Pancreas (tissue), 10 donors: Measurements from ENCODE around the gene HLA-F. TPM values are rescaled to one million over a fixed set of nuclear protein-coding genes. Genes with fewer than 3 reads are reported as not detected.
A peak's percentile ranks its signal among the peaks of the same experiment; 100 is the strongest.

ENCODE experiments used
- ATAC-seq, 4 donors: fragments of 200-7000 bp; cut with Tn5 transposase; one replicate each; pipeline versions ENCODE4 v1.8.0 to v1.9.1; 2020; ENCODE audit warnings: mild to moderate bottlenecking in 4 of 4, moderate library complexity in 4 of 4
- DNase-seq, 6 donors: peaks; one replicate each; pipeline ENCODE4 v3.0.0-alpha.2; 2020
- FAIRE-seq: peaks from 2 replicates; lab custom pipeline; 2012; peaks lifted over from hg19 to GRCh38; lab: Jason Lieb, UNC
- H3K27ac ChIP-seq, 4 donors: fragments of 200-600 bp; sonication (generic); 1 replicate in 3 of 4; 2 replicates in 1 of 4; pipeline versions ENCODE4 v1.5.0 to v1.8.0; 2020
- H3K27me3 ChIP-seq, 4 donors: fragments of 200-600 bp; one replicate each; pipeline ENCODE4 v1.8.0; 2021
- H3K36me3 ChIP-seq, 3 donors: fragments of 200-600 bp; sonication (generic) in 1 of 3; one replicate each; pipeline versions ENCODE4 v1.5.0 to v1.8.0; 2020 to 2021
- H3K4me1 ChIP-seq, 3 donors: fragments of 200-600 bp; one replicate each; pipeline ENCODE4 v1.8.0; 2021
- H3K4me3 ChIP-seq, 4 donors: fragments of 200-600 bp; sonication (generic) in 2 of 4; one replicate each; pipeline versions ENCODE4 v1.5.0 to v1.8.0; 2020 to 2021
- H3K9me3 ChIP-seq, 4 donors: fragments of 200-600 bp; one replicate each; pipeline ENCODE4 v1.8.0; 2021
- WGBS, 2 donors: extraction: QIAGEN DNeasy Blood & Tissue Kit; methylation state at CpG; one replicate each; pipeline ENCODE4 v1.1.7; 2013; 5-methylcytosine and 5-hydroxymethylcytosine counted together
- intact Hi-C, 3 donors: fragments of 100-400 bp; cut with DNase I; formaldehyde crosslinking; loops; one replicate each; pipeline versions ENCODE4 v1.11.1 to v1.14.2; 2022
- polyA plus RNA-seq, 2 donors: library from polyadenylated mRNA; stranded (reverse); fragments of 200-250 nt; gene quantifications; one replicate each; pipeline ENCODE4 v1.2.3, GENCODE V29; 2013
- total RNA-seq, 6 donors: library from RNA; stranded (reverse); fragmentation: NEBNext Ultra II Directional in 4 of 6; extraction: Animal tissue kit (Norgen Biotek cat#: 25700) in 4 of 6; gene quantifications; one replicate each; pipeline versions ENCODE4 v1.2.1 to v1.2.4, GENCODE V29; 2021 to 2023
- TF ChIP-seq, protein P1 (sequence below), 4 donors: fragments of 200-600 bp; sonication (generic) in 3 of 4; IDR thresholded peaks; one replicate each; pipeline versions ENCODE4 v1.5.0 to v1.8.0; 2021; ENCODE audit warnings: antibody characterized with exemption in 4 of 4
- donor health status: healthy with polysubstance abuse.
- donor health status: DM: no; HTN: no; CAD: no; lungs with moderate emphysema.
- donor health status: DM: no; HTN: no; CAD: no.
- donor health status: control.
- donor health status: control.
- donor health status: Bipolar disorder and iron deficiency.
- donor health status: DM: yes; HTN: yes; CAD: no.
- donor health status: DM: no; HTN: no; CAD: no.
- donor health status: DM: no; HTN: no; CAD: no.
- donor health status: DM: yes; HTN: yes; CAD: no.

The HLA-F gene
- total and polyA plus RNA-seq, 8 donors: 6.1 to 72.6 (median 16.0) TPM

- Histone ChIP-seq H3K27ac (no peak overlapping the region), H3K4me3 (no peak overlapping the region), H3K4me1 (no peaks in the 10 kb centered on the region), H3K27me3 (no peaks in the 10 kb centered on the region), H3K9me3 (no peaks in the 10 kb centered on the region), H3K36me3 (no peaks in the 10 kb centered on the region)
- DNase-seq (no peak), ATAC-seq (peak in 2 of 4 donors; percentile 46 to 70), FAIRE-seq (no peak)
- intact Hi-C loops: no loop called here
- TF ChIP-seq, protein P1, sequence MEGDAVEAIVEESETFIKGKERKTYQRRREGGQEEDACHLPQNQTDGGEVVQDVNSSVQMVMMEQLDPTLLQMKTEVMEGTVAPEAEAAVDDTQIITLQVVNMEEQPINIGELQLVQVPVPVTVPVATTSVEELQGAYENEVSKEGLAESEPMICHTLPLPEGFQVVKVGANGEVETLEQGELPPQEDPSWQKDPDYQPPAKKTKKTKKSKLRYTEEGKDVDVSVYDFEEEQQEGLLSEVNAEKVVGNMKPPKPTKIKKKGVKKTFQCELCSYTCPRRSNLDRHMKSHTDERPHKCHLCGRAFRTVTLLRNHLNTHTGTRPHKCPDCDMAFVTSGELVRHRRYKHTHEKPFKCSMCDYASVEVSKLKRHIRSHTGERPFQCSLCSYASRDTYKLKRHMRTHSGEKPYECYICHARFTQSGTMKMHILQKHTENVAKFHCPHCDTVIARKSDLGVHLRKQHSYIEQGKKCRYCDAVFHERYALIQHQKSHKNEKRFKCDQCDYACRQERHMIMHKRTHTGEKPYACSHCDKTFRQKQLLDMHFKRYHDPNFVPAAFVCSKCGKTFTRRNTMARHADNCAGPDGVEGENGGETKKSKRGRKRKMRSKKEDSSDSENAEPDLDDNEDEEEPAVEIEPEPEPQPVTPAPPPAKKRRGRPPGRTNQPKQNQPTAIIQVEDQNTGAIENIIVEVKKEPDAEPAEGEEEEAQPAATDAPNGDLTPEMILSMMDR (IDR thresholded peaks at IDR 0.05): no peak
- 28 to 41% methylated on average over 2 of the region's 2 CpGs for WGBS, 2 donors
These were observed 39.6 kb downstream of the HLA-F start for GRCh38 chr6:29762781-29763214.

DNA sequence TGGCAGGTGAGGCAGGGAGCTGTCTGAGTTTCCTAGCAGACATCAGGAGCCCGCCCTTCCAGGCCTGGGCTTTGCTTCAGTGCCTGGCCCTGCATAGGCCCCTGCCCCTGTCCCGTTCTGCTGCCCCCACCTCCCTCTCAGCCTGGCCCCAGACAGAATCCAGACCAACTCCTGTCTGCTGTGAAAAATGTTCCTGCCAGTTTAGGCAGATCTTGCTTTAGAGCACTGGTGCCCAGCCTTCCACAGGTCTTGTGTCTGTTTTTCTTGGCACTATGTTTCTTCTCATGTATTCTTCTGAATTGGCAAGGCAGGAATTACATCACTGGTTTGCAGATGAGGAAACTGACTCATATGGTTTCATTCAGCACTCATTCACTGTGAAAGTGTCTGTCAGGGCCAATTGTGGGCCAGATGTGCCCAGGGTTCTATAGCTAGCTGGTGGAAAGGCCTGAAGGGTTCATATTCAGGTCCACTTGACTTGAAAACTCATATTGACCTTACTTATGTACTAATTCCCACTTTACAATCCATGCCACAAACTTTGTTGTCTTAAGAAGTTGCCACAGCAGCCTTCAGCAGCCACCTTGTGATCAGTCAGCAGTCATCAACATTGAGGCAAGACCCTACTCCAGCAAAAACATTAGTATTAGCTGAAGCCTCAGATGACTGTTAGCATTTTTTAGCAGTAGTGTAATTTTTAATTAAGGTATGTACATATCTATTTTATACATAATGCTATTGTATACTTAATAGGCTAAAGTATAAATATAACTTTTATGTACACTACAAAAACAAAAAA lies 40.5 kb downstream of the HLA-F start:
- ATAC-seq: peak; percentile 19 to 77 (median 50)
- 89 to 94% methylated on average over 2 of the region's 2 CpGs for WGBS, 2 donors

DNA sequence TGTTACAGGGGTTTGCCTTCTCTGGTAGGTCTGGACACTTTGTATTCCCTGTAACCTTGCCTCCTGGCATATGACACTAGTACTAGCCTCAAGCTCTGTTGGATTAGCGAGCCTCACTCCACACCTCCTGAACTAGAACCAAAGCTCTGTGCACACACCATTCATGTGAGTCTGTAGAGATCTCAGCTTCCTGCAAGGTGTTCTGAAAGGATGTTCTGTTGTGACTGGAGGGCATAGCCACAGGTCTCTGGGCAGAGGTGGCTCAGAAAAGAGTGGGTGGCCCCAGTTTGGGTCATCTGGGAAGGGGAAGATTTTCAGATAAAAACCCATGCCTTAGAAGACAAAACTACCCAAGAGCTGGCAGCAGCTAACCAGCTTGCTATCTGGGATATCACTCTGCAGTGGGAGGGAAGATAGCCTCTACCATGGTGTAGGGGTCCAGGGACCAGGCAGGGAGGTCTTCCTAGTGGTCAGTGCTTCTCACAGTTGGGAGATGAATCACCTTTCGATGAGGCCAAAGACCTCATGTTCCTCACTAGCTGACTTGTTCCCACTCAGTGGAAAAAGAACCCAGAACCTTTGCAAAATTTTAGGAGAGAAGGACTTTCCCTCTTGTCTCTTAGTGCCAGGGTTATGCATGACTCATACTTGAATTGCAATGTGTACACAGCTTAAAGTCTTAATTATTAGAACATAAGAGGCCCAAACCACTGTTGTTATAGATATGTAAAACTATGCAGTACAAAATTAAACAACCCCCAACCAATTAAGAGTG lies 41.4 kb downstream of the HLA-F start:
- DNase-seq (no peak), ATAC-seq (peak in 2 of 4 donors; percentile 17 to 39), FAIRE-seq (no peak)
- Histone ChIP-seq H3K9me3 (no peaks in the 10 kb centered on the region), H3K27me3 (no peaks in the 10 kb centered on the region), H3K36me3 (no peaks in the 10 kb centered on the region), H3K4me3 (no peak overlapping the region), H3K4me1 (no peaks in the 10 kb centered on the region), H3K27ac (no peak overlapping the region)
- TF ChIP-seq, protein P1 (IDR thresholded peaks at IDR 0.05): no peak
- intact Hi-C loops: no loop called here
- WGBS, 2 donors: 91 to 94% methylated on average over 2 of the region's 2 CpGs

More for the DNA sequence above, 40.5 kb downstream of the HLA-F start:
- Histone ChIP-seq H3K36me3 (no peaks in the 10 kb centered on the region), H3K4me1 (no peaks in the 10 kb centered on the region), H3K9me3 (no peaks in the 10 kb centered on the region), H3K27me3 (no peaks in the 10 kb centered on the region), H3K27ac (no peak overlapping the region), H3K4me3 (no peak overlapping the region)
- FAIRE-seq: no peak
- no peak for DNase-seq
- intact Hi-C loops: no loop called here
- TF ChIP-seq, protein P1 (IDR thresholded peaks at IDR 0.05): no peak

DNA sequence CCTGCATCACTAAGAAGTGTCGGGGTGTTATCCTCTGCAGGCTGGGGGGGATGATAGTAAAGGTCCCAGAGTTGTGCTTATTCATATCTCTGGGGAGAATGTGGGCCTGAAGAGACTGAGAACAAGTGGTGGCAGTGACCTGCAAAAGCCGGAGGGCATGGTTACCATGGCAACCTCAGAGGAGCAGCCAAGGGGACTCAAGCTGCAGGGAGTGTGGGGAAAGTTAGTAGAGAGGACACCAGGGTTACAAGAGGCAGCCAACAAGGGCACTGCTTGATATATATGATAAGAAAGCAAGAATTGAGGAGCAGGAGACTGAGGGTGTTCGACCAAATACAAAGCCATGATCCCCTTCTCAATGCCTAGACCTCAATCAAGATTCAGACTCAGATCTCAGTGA lies 46.1 kb downstream of the HLA-F start:
- TF ChIP-seq, protein P1 (IDR thresholded peaks at IDR 0.05): no peak
- DNase-seq: no peak
- Histone ChIP-seq H3K36me3 (no peaks in the 10 kb centered on the region), H3K4me3 (no peak overlapping the region), H3K27me3 (no peaks in the 10 kb centered on the region), H3K4me1 (no peaks in the 10 kb centered on the region), H3K9me3 (no peaks in the 10 kb centered on the region), H3K27ac (no peak overlapping the region)
- FAIRE-seq: no peak
- intact Hi-C loops: no loop called here
- ATAC-seq: no peak
- WGBS, 2 donors: 70 to 78% methylated on average over 3 of the region's 3 CpGs
